SK-N-SH treated with all-trans-retinoic acid at 6 μM for 48 hours (cell line): Measurements from ENCODE around the gene SPATA2L.

Experiments
- ARNTL ChIP-seq: fragments of 450-650 bp; formaldehyde crosslinking; IDR thresholded peaks from 2 replicates; pipeline ENCODE4 v1.5.0; 2020; ENCODE audit warnings: low read depth, mild to moderate bottlenecking, moderate library complexity, borderline replicate concordance
- ZFP3 ChIP-seq: fragments of 250-450 bp; sonication (Bioruptor Pico); IDR thresholded peaks from 2 replicates; pipeline ENCODE4 v1.5.0; 2020; ENCODE audit warnings: mild to moderate bottlenecking, moderate library complexity

DNA sequence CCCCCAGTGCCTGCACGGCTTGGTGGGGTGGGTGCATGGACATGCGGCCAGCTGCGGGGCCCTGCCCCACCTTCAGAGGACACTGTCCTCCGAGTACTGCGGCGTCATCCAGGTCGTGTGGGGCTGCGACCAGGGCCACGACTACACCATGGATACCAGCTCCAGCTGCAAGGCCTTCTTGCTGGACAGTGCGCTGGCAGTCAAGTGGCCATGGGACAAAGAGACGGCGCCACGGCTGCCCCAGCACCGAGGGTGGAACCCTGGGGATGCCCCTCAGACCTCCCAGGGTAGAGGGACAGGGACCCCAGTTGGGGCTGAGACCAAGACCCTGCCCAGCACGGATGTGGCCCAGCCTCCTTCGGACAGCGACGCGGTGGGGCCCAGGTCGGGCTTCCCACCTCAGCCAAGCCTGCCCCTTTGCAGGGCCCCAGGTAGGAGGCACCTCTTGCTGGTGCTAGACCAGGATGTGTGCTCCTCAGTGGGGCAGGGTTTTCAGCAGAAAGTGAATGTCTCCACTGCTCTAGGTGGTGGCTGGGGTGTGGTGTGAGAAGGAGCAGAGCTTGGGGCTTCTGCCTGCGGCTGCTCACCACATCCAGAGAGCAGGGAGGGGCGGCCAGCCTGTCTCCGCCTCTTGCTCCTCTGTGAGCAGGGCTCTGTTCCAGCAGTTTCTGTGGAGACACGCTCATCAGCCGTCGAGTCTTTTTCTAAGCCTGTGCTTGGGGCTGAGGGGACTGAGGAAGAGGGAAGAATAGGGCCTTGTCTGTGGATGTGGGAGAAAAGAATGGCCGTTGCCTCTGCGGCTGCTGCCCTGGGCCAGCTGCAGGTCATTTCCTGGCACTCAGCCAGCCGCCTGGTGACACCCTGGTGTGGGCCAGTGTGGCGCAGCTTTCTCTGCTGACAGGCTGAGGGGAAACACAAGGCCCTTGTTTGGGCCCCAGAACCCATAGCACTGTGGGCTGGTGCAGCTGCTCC lies 22.1 kb upstream of the SPATA2L start:
- TF ChIP-seq ZFP3 (no peak), ARNTL (CRISPR knock-in tag) (no peak)
